GM18505 (cell line): ENCODE results near the gene KIF4B.
"Not testable (repeated sequence)": the region's sequence is repeated elsewhere in the genome, so short reads cannot be mapped to it uniquely, and the experiment has no call there.

Source experiments
- ATAC-seq: cut with Tn5 transposase; IDR thresholded peaks from one replicate; pipeline ENCODE4 v1.9.1; 2021; ENCODE audit not compliant: unreplicated experiment
- POLR2A ChIP-seq: IDR thresholded peaks from 4 replicates; pipeline ENCODE4 v1.6.1; 2011; ENCODE audit warnings: borderline replicate concordance; ENCODE audit not compliant: insufficient read depth, insufficient read length; ENCODE audit errors: extremely low read depth

Gene KIF4B

DNA sequence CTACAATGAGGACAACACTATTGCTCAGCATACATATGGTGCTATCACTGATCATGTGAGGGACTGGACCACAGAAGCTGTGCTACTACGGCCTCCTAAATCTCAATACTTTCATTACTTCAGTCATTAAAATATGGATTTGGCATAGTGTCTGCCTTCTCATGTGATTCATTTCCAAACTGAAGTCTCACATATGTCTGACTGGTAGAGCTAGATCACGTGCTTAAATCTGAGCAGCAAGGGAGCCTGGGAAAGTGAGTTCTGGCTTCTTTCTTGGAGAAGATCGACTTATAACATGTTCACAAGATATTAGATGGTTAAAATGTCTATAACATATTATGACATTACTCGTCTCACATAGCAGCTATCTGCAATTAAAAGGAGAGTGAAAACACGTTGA is 8.3 kb downstream of the KIF4B start:
- TF ChIP-seq POLR2A: no peak
- no peak for ATAC-seq

GRCh38 chr5:155023320-155023719 is 9.8 kb downstream of the KIF4B start:
- no peak for TF ChIP-seq POLR2A
- ATAC-seq: no peak

DNA sequence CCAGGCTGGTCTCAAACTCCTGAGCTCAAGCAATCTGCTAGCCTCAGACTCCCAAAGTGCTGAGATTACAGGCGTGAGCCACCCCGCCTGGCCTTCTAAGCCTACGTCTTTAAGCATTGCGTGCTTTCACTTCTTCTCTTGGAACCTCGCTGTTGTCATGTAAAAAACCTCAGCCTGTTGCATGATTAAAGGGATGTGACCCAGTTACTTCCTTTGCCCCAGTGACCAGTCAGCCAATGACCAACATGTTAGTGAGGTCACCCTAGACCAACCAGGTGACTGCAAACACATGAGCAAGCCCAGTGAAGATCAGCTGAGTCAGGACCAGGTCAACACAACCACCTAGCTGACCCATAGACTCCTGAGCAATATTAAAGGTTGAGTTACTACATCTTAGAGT is 10.5 kb downstream of the KIF4B start:
- no peak for TF ChIP-seq POLR2A
- ATAC-seq: no peak

GRCh38 chr5:155025895-155026294 is 12.3 kb downstream of the KIF4B start:
- ATAC-seq: no peak
- TF ChIP-seq POLR2A: no peak

- TF ChIP-seq POLR2A: no peak
- no peak for ATAC-seq
Measured at GRCh38 chr5:155027993-155028629, 14.6 kb downstream of the KIF4B start.

DNA sequence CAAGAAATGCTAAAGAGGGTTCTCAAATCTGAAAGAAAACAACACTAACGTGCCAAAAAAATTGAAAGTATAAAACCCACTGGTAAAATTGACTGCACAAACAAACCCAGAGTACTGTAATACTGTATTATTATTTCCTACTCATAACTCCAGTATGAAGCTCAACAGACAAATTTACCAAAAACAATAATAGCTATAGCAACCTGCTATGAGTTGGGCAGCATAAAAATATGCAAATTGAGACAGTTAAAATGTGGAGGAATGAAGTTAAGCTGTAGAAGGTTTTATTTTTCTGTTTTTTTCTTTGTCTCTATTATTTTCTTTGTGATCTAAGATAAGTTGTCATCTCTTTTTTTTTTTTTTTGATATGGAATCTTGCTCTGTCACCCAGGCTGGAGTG is 15.7 kb downstream of the KIF4B start:
- no peak for ATAC-seq
- TF ChIP-seq POLR2A: no peak

- not testable (repeated sequence) for ATAC-seq
Measured at GRCh38 chr5:155034145-155034744, 20.7 kb downstream of the KIF4B start.

DNA sequence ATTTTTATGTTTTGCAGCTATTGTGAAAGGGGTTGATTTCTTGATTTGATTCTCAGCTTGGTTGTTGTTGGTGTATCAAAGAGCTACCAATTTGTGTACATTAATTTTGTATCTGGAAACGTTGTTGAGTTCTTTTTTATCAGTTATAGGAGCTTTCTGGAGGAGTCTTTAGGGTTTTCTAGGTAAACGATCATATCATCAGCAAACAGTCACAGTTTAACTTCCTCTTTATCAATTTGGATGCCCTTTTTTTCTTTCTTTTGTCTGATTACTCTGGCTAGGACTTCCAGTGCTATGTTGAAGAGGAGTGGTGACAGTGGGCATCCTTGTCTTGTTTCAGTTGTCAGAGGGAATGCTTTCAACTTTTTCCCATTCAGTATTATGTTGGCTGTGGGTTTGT is 21.5 kb downstream of the KIF4B start:
- ATAC-seq: not testable (repeated sequence)

DNA sequence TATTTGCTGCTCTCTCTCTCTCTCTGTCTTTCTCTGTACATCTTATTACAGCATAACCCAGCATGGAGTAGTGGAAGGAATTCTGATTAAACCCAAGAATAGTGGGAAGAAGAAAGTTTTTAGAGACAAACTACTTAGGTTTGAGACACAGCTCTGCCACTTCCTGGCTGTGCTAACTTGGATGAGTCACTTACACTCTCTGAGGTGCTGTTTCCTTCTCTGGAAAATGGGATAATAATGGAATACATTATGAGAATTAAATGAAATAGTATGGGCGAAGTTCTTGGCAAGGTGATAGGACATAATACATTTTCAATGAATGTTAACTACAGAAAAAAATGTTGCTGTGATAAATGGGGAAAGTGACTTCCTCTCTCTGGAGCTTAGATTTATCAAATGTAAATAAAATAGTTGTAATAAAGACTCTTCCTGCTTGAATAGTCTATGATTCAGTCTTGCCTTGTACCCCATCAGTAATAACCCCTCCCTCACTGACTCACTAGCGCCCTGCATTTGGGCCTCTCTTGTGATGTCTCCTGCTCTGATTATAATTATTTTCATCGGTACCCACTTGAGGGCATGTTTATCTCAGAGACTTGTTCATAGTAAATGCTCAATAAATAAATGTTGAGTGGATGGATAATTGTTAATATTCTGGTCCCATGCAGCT is 27.6 kb downstream of the KIF4B start:
- no peak for ATAC-seq
- no peak for TF ChIP-seq POLR2A

GRCh38 chr5:155044591-155044990 is 31.0 kb downstream of the KIF4B start:
- TF ChIP-seq POLR2A: no peak
- no peak for ATAC-seq

- ATAC-seq: no peak
- no peak for TF ChIP-seq POLR2A
Measured at GRCh38 chr5:155046591-155046990, 33.0 kb downstream of the KIF4B start.

DNA sequence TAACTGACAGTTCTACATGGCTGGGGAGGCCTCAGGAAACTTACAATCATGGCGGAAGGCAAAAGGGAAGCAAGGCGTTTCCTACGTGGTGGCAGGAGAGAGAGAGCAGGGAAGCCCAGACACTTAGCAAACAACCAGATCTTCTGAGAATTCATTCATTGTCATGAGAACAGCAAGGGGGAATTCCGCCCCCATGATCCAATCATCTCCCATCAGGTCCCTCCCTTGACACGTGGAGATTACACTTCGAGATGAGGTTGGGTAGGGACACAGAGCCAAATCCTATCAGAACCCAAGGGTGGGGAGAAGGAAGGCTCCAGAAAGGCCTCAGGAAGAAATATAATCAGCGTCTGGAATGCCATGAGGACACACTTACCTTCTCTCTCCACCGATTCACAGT is 34.3 kb downstream of the KIF4B start:
- ATAC-seq: no peak
- no peak for TF ChIP-seq POLR2A

- no peak for TF ChIP-seq POLR2A
- ATAC-seq: no peak
Measured at GRCh38 chr5:155049569-155050383, 36.2 kb downstream of the KIF4B start.
